ENCODE data around the gene ITPR1.
A peak's percentile ranks its signal among the peaks of the same experiment; 100 is the strongest.

DNA sequence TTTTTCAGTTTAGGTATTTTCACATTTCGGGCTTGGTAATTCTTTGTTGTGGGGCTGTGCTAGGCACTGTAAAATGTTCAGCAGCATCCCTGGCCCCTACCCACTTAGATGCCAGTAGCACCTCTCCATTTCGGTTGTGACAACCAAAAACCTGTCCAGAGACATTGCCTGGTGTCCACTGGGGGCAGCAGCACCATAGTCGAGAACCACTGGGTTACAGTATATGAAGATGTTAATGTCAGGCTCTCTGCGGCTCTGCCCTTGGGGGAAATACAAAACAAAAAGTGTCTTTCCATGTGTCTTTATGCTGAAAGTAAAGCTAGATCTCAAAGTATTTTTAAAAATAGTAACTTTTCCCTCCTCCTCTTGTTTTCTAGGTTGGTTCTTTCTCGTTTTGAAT is 177.2 kb downstream of the ITPR1 start:
- TF ChIP-seq BCL11A (tag by site-specific recombination; IDR thresholded peaks at IDR 0.05; ENCODE audit: low read depth) = no peak
- TF ChIP-seq, protein P1, sequence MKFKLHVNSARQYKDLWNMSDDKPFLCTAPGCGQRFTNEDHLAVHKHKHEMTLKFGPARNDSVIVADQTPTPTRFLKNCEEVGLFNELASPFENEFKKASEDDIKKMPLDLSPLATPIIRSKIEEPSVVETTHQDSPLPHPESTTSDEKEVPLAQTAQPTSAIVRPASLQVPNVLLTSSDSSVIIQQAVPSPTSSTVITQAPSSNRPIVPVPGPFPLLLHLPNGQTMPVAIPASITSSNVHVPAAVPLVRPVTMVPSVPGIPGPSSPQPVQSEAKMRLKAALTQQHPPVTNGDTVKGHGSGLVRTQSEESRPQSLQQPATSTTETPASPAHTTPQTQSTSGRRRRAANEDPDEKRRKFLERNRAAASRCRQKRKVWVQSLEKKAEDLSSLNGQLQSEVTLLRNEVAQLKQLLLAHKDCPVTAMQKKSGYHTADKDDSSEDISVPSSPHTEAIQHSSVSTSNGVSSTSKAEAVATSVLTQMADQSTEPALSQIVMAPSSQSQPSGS (tag by site-specific recombination; IDR thresholded peaks at IDR 0.05; ENCODE audit: low read depth) = no peak
- TF ChIP-seq, protein P2, sequence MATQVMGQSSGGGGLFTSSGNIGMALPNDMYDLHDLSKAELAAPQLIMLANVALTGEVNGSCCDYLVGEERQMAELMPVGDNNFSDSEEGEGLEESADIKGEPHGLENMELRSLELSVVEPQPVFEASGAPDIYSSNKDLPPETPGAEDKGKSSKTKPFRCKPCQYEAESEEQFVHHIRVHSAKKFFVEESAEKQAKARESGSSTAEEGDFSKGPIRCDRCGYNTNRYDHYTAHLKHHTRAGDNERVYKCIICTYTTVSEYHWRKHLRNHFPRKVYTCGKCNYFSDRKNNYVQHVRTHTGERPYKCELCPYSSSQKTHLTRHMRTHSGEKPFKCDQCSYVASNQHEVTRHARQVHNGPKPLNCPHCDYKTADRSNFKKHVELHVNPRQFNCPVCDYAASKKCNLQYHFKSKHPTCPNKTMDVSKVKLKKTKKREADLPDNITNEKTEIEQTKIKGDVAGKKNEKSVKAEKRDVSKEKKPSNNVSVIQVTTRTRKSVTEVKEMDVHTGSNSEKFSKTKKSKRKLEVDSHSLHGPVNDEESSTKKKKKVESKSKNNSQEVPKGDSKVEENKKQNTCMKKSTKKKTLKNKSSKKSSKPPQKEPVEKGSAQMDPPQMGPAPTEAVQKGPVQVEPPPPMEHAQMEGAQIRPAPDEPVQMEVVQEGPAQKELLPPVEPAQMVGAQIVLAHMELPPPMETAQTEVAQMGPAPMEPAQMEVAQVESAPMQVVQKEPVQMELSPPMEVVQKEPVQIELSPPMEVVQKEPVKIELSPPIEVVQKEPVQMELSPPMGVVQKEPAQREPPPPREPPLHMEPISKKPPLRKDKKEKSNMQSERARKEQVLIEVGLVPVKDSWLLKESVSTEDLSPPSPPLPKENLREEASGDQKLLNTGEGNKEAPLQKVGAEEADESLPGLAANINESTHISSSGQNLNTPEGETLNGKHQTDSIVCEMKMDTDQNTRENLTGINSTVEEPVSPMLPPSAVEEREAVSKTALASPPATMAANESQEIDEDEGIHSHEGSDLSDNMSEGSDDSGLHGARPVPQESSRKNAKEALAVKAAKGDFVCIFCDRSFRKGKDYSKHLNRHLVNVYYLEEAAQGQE (tag by site-specific recombination; IDR thresholded peaks at IDR 0.05) = no peak
- no peak for TF ChIP-seq ZNF37A (tag by site-specific recombination; IDR thresholded peaks at IDR 0.05)
- TF ChIP-seq, protein P3, sequence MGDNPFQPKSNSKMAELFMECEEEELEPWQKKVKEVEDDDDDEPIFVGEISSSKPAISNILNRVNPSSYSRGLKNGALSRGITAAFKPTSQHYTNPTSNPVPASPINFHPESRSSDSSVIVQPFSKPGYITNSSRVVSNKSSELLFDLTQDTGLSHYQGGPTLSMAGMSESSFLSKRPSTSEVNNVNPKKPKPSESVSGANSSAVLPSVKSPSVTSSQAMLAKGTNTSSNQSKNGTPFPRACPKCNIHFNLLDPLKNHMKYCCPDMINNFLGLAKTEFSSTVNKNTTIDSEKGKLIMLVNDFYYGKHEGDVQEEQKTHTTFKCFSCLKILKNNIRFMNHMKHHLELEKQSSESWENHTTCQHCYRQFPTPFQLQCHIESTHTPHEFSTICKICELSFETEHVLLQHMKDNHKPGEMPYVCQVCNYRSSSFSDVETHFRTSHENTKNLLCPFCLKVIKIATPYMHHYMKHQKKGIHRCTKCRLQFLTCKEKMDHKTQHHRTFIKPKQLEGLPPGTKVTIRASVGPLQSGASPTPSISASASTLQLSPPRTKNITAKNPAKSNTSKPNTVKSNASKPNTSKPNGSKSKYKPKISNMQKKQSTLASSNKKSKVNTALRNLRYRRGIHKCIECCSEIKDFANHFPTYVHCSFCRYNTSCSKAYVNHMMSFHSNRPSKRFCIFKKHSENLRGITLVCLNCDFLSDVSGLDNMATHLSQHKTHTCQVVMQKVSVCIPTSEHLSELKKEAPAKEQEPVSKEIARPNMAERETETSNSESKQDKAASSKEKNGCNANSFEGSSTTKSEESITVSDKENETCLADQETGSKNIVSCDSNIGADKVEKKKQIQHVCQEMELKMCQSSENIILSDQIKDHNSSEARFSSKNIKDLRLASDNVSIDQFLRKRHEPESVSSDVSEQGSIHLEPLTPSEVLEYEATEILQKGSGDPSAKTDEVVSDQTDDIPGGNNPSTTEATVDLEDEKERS (tag by site-specific recombination; IDR thresholded peaks at IDR 0.05) = no peak
- no peak for TF ChIP-seq YY1 (tag by site-specific recombination; IDR thresholded peaks at IDR 0.05)
- TF ChIP-seq ZNF10 (tag by site-specific recombination; IDR thresholded peaks at IDR 0.05) = no peak
- TF ChIP-seq, protein P4, sequence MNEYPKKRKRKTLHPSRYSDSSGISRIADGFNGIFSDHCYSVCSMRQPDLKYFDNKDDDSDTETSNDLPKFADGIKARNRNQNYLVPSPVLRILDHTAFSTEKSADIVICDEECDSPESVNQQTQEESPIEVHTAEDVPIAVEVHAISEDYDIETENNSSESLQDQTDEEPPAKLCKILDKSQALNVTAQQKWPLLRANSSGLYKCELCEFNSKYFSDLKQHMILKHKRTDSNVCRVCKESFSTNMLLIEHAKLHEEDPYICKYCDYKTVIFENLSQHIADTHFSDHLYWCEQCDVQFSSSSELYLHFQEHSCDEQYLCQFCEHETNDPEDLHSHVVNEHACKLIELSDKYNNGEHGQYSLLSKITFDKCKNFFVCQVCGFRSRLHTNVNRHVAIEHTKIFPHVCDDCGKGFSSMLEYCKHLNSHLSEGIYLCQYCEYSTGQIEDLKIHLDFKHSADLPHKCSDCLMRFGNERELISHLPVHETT (tag by site-specific recombination; IDR thresholded peaks at IDR 0.05) = no peak
- TF ChIP-seq, protein P5, sequence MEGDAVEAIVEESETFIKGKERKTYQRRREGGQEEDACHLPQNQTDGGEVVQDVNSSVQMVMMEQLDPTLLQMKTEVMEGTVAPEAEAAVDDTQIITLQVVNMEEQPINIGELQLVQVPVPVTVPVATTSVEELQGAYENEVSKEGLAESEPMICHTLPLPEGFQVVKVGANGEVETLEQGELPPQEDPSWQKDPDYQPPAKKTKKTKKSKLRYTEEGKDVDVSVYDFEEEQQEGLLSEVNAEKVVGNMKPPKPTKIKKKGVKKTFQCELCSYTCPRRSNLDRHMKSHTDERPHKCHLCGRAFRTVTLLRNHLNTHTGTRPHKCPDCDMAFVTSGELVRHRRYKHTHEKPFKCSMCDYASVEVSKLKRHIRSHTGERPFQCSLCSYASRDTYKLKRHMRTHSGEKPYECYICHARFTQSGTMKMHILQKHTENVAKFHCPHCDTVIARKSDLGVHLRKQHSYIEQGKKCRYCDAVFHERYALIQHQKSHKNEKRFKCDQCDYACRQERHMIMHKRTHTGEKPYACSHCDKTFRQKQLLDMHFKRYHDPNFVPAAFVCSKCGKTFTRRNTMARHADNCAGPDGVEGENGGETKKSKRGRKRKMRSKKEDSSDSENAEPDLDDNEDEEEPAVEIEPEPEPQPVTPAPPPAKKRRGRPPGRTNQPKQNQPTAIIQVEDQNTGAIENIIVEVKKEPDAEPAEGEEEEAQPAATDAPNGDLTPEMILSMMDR (tag by site-specific recombination; IDR thresholded peaks at IDR 0.05) = peak; percentile 37
- TF ChIP-seq TCF7L2 (IDR thresholded peaks at IDR 0.05; ENCODE audit: borderline replicate concordance, low read depth, low read length) = no peak
- TF ChIP-seq, protein P6, sequence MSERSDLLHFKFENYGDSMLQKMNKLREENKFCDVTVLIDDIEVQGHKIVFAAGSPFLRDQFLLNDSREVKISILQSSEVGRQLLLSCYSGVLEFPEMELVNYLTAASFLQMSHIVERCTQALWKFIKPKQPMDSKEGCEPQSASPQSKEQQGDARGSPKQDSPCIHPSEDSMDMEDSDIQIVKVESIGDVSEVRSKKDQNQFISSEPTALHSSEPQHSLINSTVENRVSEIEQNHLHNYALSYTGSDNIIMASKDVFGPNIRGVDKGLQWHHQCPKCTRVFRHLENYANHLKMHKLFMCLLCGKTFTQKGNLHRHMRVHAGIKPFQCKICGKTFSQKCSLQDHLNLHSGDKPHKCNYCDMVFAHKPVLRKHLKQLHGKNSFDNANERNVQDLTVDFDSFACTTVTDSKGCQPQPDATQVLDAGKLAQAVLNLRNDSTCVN (tag by site-specific recombination; optimal IDR thresholded peaks at IDR 0.05) = no peak
- TF ChIP-seq, protein P7, sequence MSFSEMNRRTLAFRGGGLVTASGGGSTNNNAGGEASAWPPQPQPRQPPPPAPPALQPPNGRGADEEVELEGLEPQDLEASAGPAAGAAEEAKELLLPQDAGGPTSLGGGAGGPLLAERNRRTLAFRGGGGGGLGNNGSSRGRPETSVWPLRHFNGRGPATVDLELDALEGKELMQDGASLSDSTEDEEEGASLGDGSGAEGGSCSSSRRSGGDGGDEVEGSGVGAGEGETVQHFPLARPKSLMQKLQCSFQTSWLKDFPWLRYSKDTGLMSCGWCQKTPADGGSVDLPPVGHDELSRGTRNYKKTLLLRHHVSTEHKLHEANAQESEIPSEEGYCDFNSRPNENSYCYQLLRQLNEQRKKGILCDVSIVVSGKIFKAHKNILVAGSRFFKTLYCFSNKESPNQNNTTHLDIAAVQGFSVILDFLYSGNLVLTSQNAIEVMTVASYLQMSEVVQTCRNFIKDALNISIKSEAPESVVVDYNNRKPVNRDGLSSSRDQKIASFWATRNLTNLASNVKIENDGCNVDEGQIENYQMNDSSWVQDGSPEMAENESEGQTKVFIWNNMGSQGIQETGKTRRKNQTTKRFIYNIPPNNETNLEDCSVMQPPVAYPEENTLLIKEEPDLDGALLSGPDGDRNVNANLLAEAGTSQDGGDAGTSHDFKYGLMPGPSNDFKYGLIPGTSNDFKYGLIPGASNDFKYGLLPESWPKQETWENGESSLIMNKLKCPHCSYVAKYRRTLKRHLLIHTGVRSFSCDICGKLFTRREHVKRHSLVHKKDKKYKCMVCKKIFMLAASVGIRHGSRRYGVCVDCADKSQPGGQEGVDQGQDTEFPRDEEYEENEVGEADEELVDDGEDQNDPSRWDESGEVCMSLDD (tag by site-specific recombination; IDR thresholded peaks at IDR 0.05) = no peak

All from HEK293 (cell line).